ENCODE measurements around the gene FMNL2.
"Not testable (repeated sequence)": the region's sequence is repeated elsewhere in the genome, so short reads cannot be mapped to it uniquely, and the experiment has no call there.

Gene FMNL2

GRCh38 chr2:152500772-152501171 is 165.8 kb downstream of the FMNL2 start:
- no peak for DNase-seq

GRCh38 chr2:152501666-152502065 is 166.7 kb downstream of the FMNL2 start:
- no peak for DNase-seq

GRCh38 chr2:152504618-152505017 is 169.6 kb downstream of the FMNL2 start:
- no peak for DNase-seq

- DNase-seq = no peak
These were observed 170.5 kb downstream of the FMNL2 start for GRCh38 chr2:152505495-152505906.

- no peak for DNase-seq
These were observed 171.9 kb downstream of the FMNL2 start for GRCh38 chr2:152506843-152507242.

- DNase-seq = no peak
These were observed 172.9 kb downstream of the FMNL2 start for GRCh38 chr2:152507907-152508306.

GRCh38 chr2:152508446-152508845 is 173.5 kb downstream of the FMNL2 start:
- DNase-seq = no peak

GRCh38 chr2:152509772-152510491 is 175.0 kb downstream of the FMNL2 start:
- DNase-seq = no peak

- DNase-seq = no peak
These were observed 175.6 kb downstream of the FMNL2 start for GRCh38 chr2:152510621-152511020.

- no peak for DNase-seq
These were observed 177.0 kb downstream of the FMNL2 start for GRCh38 chr2:152511981-152512380.

GRCh38 chr2:152513029-152513428 is 178.1 kb downstream of the FMNL2 start:
- no peak for DNase-seq

GRCh38 chr2:152513681-152514080 is 178.7 kb downstream of the FMNL2 start:
- DNase-seq = no peak

GRCh38 chr2:152518034-152518433 is 183.1 kb downstream of the FMNL2 start:
- DNase-seq = no peak

GRCh38 chr2:152518641-152519580 is 183.9 kb downstream of the FMNL2 start:
- no peak for DNase-seq

GRCh38 chr2:152519581-152519952 is 184.6 kb downstream of the FMNL2 start:
- no peak for DNase-seq

- DNase-seq = no peak
These were observed 185.8 kb downstream of the FMNL2 start for GRCh38 chr2:152520759-152521158.

GRCh38 chr2:152522446-152522845 is 187.5 kb downstream of the FMNL2 start:
- not testable (repeated sequence) for DNase-seq

GRCh38 chr2:152523091-152523490 is 188.1 kb downstream of the FMNL2 start:
- DNase-seq = no peak

- no peak for DNase-seq
These were observed 190.4 kb downstream of the FMNL2 start for GRCh38 chr2:152525277-152525838.

- no peak for DNase-seq
These were observed 194.6 kb downstream of the FMNL2 start for GRCh38 chr2:152529420-152530115.

GRCh38 chr2:152532241-152532640 is 197.3 kb downstream of the FMNL2 start:
- DNase-seq = no peak

- no peak for DNase-seq
These were observed 199.6 kb downstream of the FMNL2 start for GRCh38 chr2:152534460-152535135.

Data from activated CD4-positive, alpha-beta T cell treated with anti-CD3 and anti-CD28 coated beads, Interleukin-2, amount 50 U/mL, for 1 hour (primary cell).